HepG2 (cell line): ENCODE data around the gene VARS1. TPM values are rescaled to one million over a fixed set of nuclear protein-coding genes. Genes with fewer than 3 reads are reported as not detected.
A peak's percentile ranks its signal among the peaks of the same experiment; 100 is the strongest.

Experiments used
- ARHGAP35 ChIP-seq: sonication (generic); formaldehyde crosslinking; IDR thresholded peaks from 2 replicates; pipeline ENCODE4 v1.9.0; 2022; ENCODE audit warnings: mild to moderate bottlenecking, inconsistent platforms, moderate library complexity, missing genetic modification reagents, borderline replicate concordance
- BHLHE40 ChIP-seq: IDR thresholded peaks from 2 replicates; pipeline ENCODE4 v1.6.1; 2011; ENCODE audit warnings: low read length, improper control_type of control experiment
- BORCS8-MEF2B ChIP-seq: sonication (generic); formaldehyde crosslinking; IDR thresholded peaks from 2 replicates; pipeline ENCODE4 v1.8.0; 2022; ENCODE audit warnings: mild to moderate bottlenecking, missing genetic modification reagents
- FOXM1 ChIP-seq: sonication (generic); formaldehyde crosslinking; IDR thresholded peaks from 2 replicates; pipeline ENCODE4 v1.5.0; 2020; ENCODE audit warnings: missing genetic modification reagents
- GPBP1L1 ChIP-seq: sonication (generic); formaldehyde crosslinking; IDR thresholded peaks from 2 replicates; pipeline ENCODE4 v1.5.0; 2020; ENCODE audit warnings: mild to moderate bottlenecking, missing genetic modification reagents
- HHEX ChIP-seq: IDR thresholded peaks from 2 replicates; pipeline ENCODE4 v1.6.1; 2016; ENCODE audit warnings: control low read depth
- JUN ChIP-seq: sonication (generic); formaldehyde crosslinking; IDR thresholded peaks from 2 replicates; pipeline ENCODE4 v1.4.0; 2020; ENCODE audit warnings: mild to moderate bottlenecking, missing genetic modification reagents
- MAFK ChIP-seq, 2 experiments: IDR thresholded peaks in 1 of 2; conservative IDR thresholded peaks in 1 of 2; 2 replicates each; pipeline ENCODE4 v1.6.1; 2011; ENCODE audit warnings: improper control_type of control experiment in 2 of 2, low read length in 2 of 2
- NCOA5 ChIP-seq: sonication (generic); formaldehyde crosslinking; IDR thresholded peaks from 2 replicates; pipeline ENCODE4 v1.4.0; 2020; ENCODE audit warnings: missing genetic modification reagents
- NFYB ChIP-seq: sonication (generic); formaldehyde crosslinking; IDR thresholded peaks from 2 replicates; pipeline ENCODE4 v1.4.0; 2020; ENCODE audit warnings: missing genetic modification reagents
- RFX3 ChIP-seq: IDR thresholded peaks from 2 replicates; pipeline ENCODE4 v1.6.1; 2016; ENCODE audit warnings: missing biosample characterization, missing genetic modification reagents
- RXRB ChIP-seq: IDR thresholded peaks from 2 replicates; pipeline ENCODE4 v1.6.1; 2016; ENCODE audit warnings: borderline replicate concordance, missing genetic modification reagents, missing compliant biosample characterization
- SRSF9 ChIP-seq: fragments of 200-400 bp; formaldehyde crosslinking; IDR thresholded peaks from 2 replicates; pipeline ENCODE4 v1.6.1; 2018; ENCODE audit warnings: borderline replicate concordance, mild to moderate bottlenecking, low read depth, low read length; ENCODE audit not compliant: insufficient read depth, poor library complexity, severe bottlenecking
- SRY ChIP-seq: sonication (generic); formaldehyde crosslinking; IDR thresholded peaks from 2 replicates; pipeline ENCODE4 v1.8.0; 2022; ENCODE audit warnings: mild to moderate bottlenecking, missing genetic modification reagents
- TRAFD1 ChIP-seq: sonication (generic); formaldehyde crosslinking; IDR thresholded peaks from 2 replicates; pipeline ENCODE4 v1.5.1; 2020; ENCODE audit warnings: missing genetic modification reagents, mild to moderate bottlenecking, borderline replicate concordance
- XRCC5 ChIP-seq: fragments of 200-400 bp; formaldehyde crosslinking; optimal IDR thresholded peaks from 2 replicates; pipeline ENCODE3; 2017; ENCODE audit warnings: mild to moderate bottlenecking, low read length
- ZEB1 ChIP-seq: IDR thresholded peaks from 2 replicates; pipeline ENCODE4 v1.6.1; 2012; ENCODE audit warnings: mild to moderate bottlenecking, low read depth, inconsistent platforms; ENCODE audit not compliant: insufficient replicate concordance
- ZFP41 ChIP-seq: sonication (generic); formaldehyde crosslinking; IDR thresholded peaks from 2 replicates; pipeline ENCODE4 v1.4.0; 2020; ENCODE audit warnings: mild to moderate bottlenecking, missing genetic modification reagents, borderline replicate concordance
- ZNF17 ChIP-seq: sonication (generic); formaldehyde crosslinking; IDR thresholded peaks from 2 replicates; pipeline ENCODE4 v1.5.0; 2020; ENCODE audit warnings: mild to moderate bottlenecking, missing genetic modification reagents
- ZNF329 ChIP-seq: sonication (generic); formaldehyde crosslinking; IDR thresholded peaks from 2 replicates; pipeline ENCODE4 v1.9.0; 2021; ENCODE audit warnings: low read depth, mild to moderate bottlenecking, missing genetic modification reagents
- ZNF451 ChIP-seq: sonication (generic); formaldehyde crosslinking; IDR thresholded peaks from 2 replicates; pipeline ENCODE4 v1.5.0; 2020; ENCODE audit warnings: mild to moderate bottlenecking, missing genetic modification reagents
- ZNF552 ChIP-seq: sonication (generic); formaldehyde crosslinking; IDR thresholded peaks from 2 replicates; pipeline ENCODE4 v1.9.0; 2022; ENCODE audit warnings: missing genetic modification reagents, mild to moderate bottlenecking, borderline replicate concordance
- ZNF674 ChIP-seq: sonication (generic); formaldehyde crosslinking; IDR thresholded peaks from 2 replicates; pipeline ENCODE4 v1.5.0; 2020; ENCODE audit warnings: low read depth, mild to moderate bottlenecking, missing genetic modification reagents
- ZSCAN30 ChIP-seq: sonication (generic); formaldehyde crosslinking; IDR thresholded peaks from 2 replicates; pipeline ENCODE4 v1.5.0; 2020; ENCODE audit warnings: mild to moderate bottlenecking, missing genetic modification reagents
- polyA plus RNA-seq, 8 experiments: library from polyadenylated mRNA; depleted of rRNA in 3 of 8; stranded (reverse) in 7 of 8; unstranded in 1 of 8; fragments of >200 nt; fragmentation: Illumina TruSeq in 4 of 8; extraction: Trizol in 4 of 8; gene quantifications; 2 replicates each; pipeline versions ENCODE4 v1.2.1 to v1.2.3, GENCODE V29; 2011 to 2016; ENCODE audit warnings: low read depth in 4 of 8, missing spikeins in 1 of 8, mixed read lengths in 1 of 8; ENCODE audit not compliant: insufficient read depth in 1 of 8
- total RNA-seq, 5 experiments: library from RNA; depleted of rRNA; stranded (reverse); fragments of >200 nt; fragmentation: Illumina TruSeq; extraction: Trizol; gene quantifications; 2 replicates each; pipeline ENCODE4 v1.2.3, GENCODE V29; 2016; ENCODE audit warnings: low read depth in 1 of 5
- TF ChIP-seq, protein P1 (sequence below): sonication (generic); formaldehyde crosslinking; IDR thresholded peaks from 2 replicates; pipeline ENCODE4 v1.8.1; 2023; ENCODE audit warnings: mild to moderate bottlenecking, inconsistent platforms, moderate library complexity, missing genetic modification reagents, borderline replicate concordance

VARS1 gene
- total and polyA plus RNA-seq, 2 of the 13 experiments (the other 11 are each of a cell fraction or from before 2014, with no cell fraction given): 14.7 to 56.1 TPM

- TF ChIP-seq BHLHE40 (0 out of 2 replicates have a peak, but pooled peaks have one; percentile 22), ZNF329 (peak; percentile 90), JUN (CRISPR knock-in tag) (no peak), ZNF674 (CRISPR knock-in tag) (no peak), MAFK (conservative IDR thresholded peaks at IDR 0.05 in 1 of 2, IDR thresholded peaks at IDR 0.05 in 1 of 2; ENCODE audit: low read length in 2 of 2) (no peak), NCOA5 (CRISPR knock-in tag) (0 out of 2 replicates have a peak, but pooled peaks have one; percentile 47), ARHGAP35 (CRISPR knock-in tag) (peak; percentile 40; the same call in 1 of the 2 replicates), FOXM1 (CRISPR knock-in tag) (no peak), ZNF17 (no peak), GPBP1L1 (CRISPR knock-in tag) (no peak), ZSCAN30 (CRISPR knock-in tag) (no peak), XRCC5 (no peak), RXRB (peak; percentile 45), ZNF552 (peak; percentile 73; the same call in 1 of the 2 replicates), RFX3 (CRISPR knock-in tag) (peak; percentile 87), ZNF451 (CRISPR knock-in tag) (peak; percentile 82; the same call in 1 of the 2 replicates), NFYB (CRISPR knock-in tag) (peak; percentile 89), ZEB1 (no peak), ZFP41 (CRISPR knock-in tag) (no peak), SRSF9 (no peak), BORCS8-MEF2B (peak; percentile 61; the same call in 1 of the 2 replicates), HHEX (CRISPR knock-in tag) (no peak), TRAFD1 (CRISPR knock-in tag) (no peak), SRY (peak; percentile 90; the same call in 1 of the 2 replicates)
- TF ChIP-seq, protein P1, sequence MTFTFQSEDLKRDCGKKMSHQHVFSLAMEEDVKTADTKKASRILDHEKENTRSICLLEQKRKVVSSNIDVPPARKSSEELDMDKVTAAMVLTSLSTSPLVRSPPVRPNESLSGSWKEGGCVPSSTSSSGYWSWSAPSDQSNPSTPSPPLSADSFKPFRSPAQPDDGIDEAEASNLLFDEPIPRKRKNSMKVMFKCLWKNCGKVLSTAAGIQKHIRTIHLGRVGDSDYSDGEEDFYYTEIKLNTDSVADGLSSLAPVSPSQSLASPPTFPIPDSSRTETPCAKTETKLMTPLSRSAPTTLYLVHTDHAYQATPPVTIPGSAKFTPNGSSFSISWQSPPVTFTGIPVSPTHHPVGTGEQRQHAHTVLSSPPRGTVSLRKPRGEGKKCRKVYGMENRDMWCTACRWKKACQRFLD: no peak; the same call in 1 of the 2 replicates
Measured at GRCh38 chr6:31827286-31828079, 31.9 kb upstream of the VARS1 start, which contains the start of gene HSPA1B (continued).
